DOHH2 (cell line): ENCODE data around the gene FZR1.

Source experiments
- H3F3A ChIP-seq: fragments of 200-600 bp; sonication (generic), shearing (Covaris generic); 2 replicates; pipeline ENCODE4 v1.6.0; 2016; ENCODE audit warnings: antibody characterized with exemption, mild to moderate bottlenecking; ENCODE audit not compliant: control insufficient read depth, insufficient read depth
- H3K27ac ChIP-seq: fragments of 200-600 bp; sonication (generic); 2 replicates; pipeline ENCODE4 v1.5.1; 2014; ENCODE audit warnings: low read depth, mild to moderate bottlenecking, low read length, moderate library complexity
- H3K27me3 ChIP-seq: fragments of 200-600 bp; sonication (generic); 2 replicates; pipeline ENCODE4 v1.6.1; 2014; ENCODE audit warnings: mild to moderate bottlenecking, low read length, mixed read lengths; ENCODE audit not compliant: control insufficient read depth
- H3K36me3 ChIP-seq: fragments of 200-600 bp; sonication (generic); 2 replicates; pipeline ENCODE4 v1.6.1; 2014; ENCODE audit warnings: mild to moderate bottlenecking, low read length, moderate library complexity, mixed read lengths; ENCODE audit not compliant: control insufficient read depth
- H3K4me1 ChIP-seq: fragments of 200-600 bp; sonication (generic); 2 replicates; pipeline ENCODE4 v1.6.1; 2014; ENCODE audit warnings: mild to moderate bottlenecking, low read length, mixed read lengths; ENCODE audit not compliant: control insufficient read depth
- H3K4me2 ChIP-seq: fragments of 200-600 bp; sonication (generic); 2 replicates; pipeline ENCODE4 v1.6.0; 2014; ENCODE audit warnings: mild to moderate bottlenecking, low read length, moderate library complexity
- H3K4me3 ChIP-seq: fragments of 200-600 bp; sonication (generic); 2 replicates; pipeline ENCODE4 v1.5.1; 2014; ENCODE audit warnings: mild to moderate bottlenecking, low read length, mixed read lengths
- H3K79me2 ChIP-seq: fragments of 200-600 bp; sonication (generic); 2 replicates; pipeline ENCODE4 v1.6.1; 2014; ENCODE audit warnings: mild to moderate bottlenecking, low read length, mixed read lengths; ENCODE audit not compliant: control insufficient read depth
- H3K9me2 ChIP-seq: fragments of 200-600 bp; sonication (generic); replicated peaks from 2 replicates; pipeline ENCODE4 v1.6.1; 2014; ENCODE audit warnings: mild to moderate bottlenecking, low read length, mixed read lengths; ENCODE audit not compliant: control insufficient read depth
- H3K9me3 ChIP-seq: fragments of 200-600 bp; sonication (generic); 2 replicates; pipeline ENCODE4 v1.6.1; 2014; ENCODE audit warnings: antibody characterized with exemption, low read length, mixed read lengths; ENCODE audit not compliant: control insufficient read depth, insufficient read depth
- H4K20me1 ChIP-seq: fragments of 200-600 bp; sonication (generic); 2 replicates; pipeline ENCODE4 v1.6.0; 2014; ENCODE audit warnings: low read depth, mild to moderate bottlenecking, antibody characterized with exemption, low read length, moderate library complexity; ENCODE audit not compliant: control insufficient read depth, insufficient read depth
- EZH2phosphoT487 ChIP-seq: fragments of 200-600 bp; sonication (generic); IDR thresholded peaks from 2 replicates; pipeline ENCODE4 v1.6.1; 2017; ENCODE audit warnings: borderline replicate concordance, mild to moderate bottlenecking, antibody characterized with exemption, low read length, moderate library complexity, mixed read lengths
- TF ChIP-seq, protein P1 (sequence below): fragments of 200-600 bp; sonication (generic); IDR thresholded peaks from one replicate; pipeline ENCODE4 v1.5.1; 2014; ENCODE audit warnings: antibody characterized with exemption, mild to moderate bottlenecking, low read depth, low read length; ENCODE audit not compliant: poor library complexity, severe bottlenecking

The FZR1 gene

DNA sequence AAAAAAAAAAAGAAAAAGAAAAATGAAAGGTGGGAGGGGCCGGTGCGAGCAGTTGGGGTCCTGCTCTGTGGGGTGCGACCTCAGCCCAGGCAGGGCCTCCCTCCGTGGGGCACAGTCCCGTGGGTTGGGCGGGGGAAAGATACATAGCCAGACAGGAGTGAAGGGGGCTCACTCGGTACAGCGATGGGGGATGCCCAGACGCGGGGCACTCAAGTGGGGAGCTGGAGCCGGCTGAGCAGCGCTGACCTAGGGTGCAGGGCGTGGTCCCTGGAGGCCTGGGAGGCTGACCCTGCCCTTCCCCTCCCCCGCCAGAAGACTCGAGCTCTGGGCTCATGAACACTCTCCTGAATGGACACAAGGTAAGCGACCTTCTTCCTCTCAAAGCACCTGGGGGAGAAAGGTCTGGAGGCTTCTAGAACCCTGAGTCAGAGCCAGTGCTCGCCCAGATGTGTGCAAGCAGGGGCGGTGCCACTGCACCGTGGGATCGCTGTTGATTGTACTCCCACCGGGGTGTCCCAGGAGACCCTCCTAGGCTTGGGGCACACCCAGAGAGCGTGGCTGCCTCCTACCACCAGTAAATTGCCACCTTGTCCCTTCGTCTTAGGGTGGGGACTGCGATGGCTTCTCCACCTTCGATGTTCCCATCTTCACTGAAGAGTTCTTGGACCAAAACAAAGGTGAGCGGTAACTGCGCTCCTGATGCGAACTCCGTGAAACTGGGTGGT is 70.0 kb downstream of the FZR1 start:
- peaks cover 16% of the 10 kb centered on the region for H3K36me3 ChIP-seq
- H3K79me2 ChIP-seq: peaks cover 6% of the 10 kb centered on the region
- no peak overlapping the region for H3K4me2 ChIP-seq
- H3F3A ChIP-seq: no peaks in the 10 kb centered on the region
- no peak overlapping the region for H3K27ac ChIP-seq
- TF ChIP-seq EZH2phosphoT487: no peak
- TF ChIP-seq, protein P1, sequence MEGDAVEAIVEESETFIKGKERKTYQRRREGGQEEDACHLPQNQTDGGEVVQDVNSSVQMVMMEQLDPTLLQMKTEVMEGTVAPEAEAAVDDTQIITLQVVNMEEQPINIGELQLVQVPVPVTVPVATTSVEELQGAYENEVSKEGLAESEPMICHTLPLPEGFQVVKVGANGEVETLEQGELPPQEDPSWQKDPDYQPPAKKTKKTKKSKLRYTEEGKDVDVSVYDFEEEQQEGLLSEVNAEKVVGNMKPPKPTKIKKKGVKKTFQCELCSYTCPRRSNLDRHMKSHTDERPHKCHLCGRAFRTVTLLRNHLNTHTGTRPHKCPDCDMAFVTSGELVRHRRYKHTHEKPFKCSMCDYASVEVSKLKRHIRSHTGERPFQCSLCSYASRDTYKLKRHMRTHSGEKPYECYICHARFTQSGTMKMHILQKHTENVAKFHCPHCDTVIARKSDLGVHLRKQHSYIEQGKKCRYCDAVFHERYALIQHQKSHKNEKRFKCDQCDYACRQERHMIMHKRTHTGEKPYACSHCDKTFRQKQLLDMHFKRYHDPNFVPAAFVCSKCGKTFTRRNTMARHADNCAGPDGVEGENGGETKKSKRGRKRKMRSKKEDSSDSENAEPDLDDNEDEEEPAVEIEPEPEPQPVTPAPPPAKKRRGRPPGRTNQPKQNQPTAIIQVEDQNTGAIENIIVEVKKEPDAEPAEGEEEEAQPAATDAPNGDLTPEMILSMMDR: no peak
- H4K20me1 ChIP-seq: no peaks in the 10 kb centered on the region; the same call in 1 of the 2 replicates
- no peaks in the 10 kb centered on the region for H3K9me3 ChIP-seq
- no peak overlapping the region for H3K4me3 ChIP-seq
- H3K9me2 ChIP-seq: no peaks in the 10 kb centered on the region
- H3K4me1 ChIP-seq: peaks cover 10% of the 10 kb centered on the region
- H3K27me3 ChIP-seq: no peaks in the 10 kb centered on the region

DNA sequence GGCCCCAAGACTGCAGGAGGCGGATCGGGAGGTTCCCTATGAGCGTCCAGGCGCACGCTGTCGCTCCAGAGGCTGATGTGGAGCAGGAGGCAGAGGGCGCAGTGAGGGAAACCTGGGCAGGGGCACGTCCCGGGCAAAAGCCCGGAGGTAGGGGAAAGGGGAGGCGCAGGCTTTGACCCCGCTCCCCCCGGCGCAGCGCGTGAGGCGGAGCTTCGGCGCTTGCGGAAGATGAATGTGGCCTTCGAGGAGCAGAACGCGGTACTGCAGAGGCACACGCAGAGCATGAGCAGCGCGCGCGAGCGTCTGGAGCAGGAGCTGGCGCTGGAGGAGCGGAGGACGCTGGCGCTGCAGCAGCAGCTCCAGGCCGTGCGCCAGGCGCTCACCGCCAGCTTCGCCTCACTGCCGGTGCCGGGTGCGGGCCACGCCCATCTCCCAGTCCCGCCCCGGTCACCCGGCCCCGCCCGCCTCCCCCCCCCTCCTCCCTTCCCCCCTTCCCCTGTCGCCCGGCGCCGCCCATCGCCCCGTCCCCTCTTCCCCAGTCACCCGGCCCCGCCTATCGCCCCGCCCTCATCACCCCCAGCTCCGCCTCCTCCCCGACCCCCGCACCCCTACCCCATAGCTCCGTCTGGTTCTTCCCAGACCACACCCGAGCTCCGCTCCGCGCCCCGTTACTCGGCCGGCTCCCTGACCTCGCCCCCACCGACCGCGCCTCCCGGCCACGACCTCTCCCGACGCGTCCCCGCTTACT is 70.8 kb downstream of the FZR1 start:
- TF ChIP-seq, protein P1: no peak
- TF ChIP-seq EZH2phosphoT487: no peak
- no peak overlapping the region for H3K27ac ChIP-seq
- H3K36me3 ChIP-seq: peaks cover 16% of the 10 kb centered on the region

DNA sequence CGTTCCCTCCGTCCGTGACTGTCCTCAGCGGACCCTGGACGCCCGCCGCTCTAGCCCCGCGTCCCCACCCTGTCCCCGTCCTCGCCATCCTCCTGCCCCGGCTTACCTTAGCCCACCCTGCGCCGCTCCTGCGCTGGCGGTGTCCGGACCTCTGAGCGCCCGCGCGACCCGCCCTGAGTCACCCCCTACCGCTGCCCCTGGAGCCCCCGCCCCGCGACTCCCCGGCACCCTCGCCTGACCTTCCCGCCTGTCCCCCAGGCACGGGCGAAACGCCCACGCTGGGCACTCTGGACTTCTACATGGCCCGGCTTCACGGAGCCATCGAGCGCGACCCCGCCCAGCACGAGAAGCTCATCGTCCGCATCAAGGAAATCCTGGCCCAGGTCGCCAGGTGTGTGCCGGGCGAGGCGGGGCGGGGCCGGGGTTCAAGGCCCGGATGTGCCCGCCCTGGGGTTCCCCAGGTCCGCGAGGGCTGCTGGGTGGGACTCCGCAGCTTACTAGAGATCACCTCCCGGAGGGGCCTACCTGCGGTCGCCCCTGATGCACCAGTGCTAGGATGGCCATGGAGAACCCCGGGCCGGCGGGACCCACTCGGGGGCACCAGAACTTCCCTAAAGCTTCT is 71.7 kb downstream of the FZR1 start:
- Histone ChIP-seq H3K4me3 (no peak overlapping the region), H3K27me3 (no peaks in the 10 kb centered on the region), H3K36me3 (peaks cover 16% of the 10 kb centered on the region), H3F3A (no peaks in the 10 kb centered on the region), H3K9me3 (no peaks in the 10 kb centered on the region), H3K79me2 (peaks cover 6% of the 10 kb centered on the region), H3K4me1 (peaks cover 5% of the 10 kb centered on the region), H4K20me1 (no peaks in the 10 kb centered on the region; the same call in 1 of the 2 replicates), H3K9me2 (no peaks in the 10 kb centered on the region), H3K4me2 (no peak overlapping the region), H3K27ac (no peak overlapping the region)
- TF ChIP-seq EZH2phosphoT487: no peak
- TF ChIP-seq, protein P1: no peak

More for the DNA sequence above, 70.8 kb downstream of the FZR1 start:
- Histone ChIP-seq H3F3A (no peaks in the 10 kb centered on the region), H3K27me3 (no peaks in the 10 kb centered on the region), H4K20me1 (no peaks in the 10 kb centered on the region; the same call in 1 of the 2 replicates), H3K4me2 (no peak overlapping the region), H3K4me1 (peaks cover 10% of the 10 kb centered on the region), H3K9me2 (no peaks in the 10 kb centered on the region), H3K9me3 (no peaks in the 10 kb centered on the region), H3K79me2 (peaks cover 6% of the 10 kb centered on the region), H3K4me3 (no peak overlapping the region)
